Measurements from ENCODE around the gene PHLPP2. TPM values are rescaled to one million over a fixed set of nuclear protein-coding genes. Genes with fewer than 3 reads are reported as not detected.
A peak's percentile ranks its signal among the peaks of the same experiment; 100 is the strongest.
"Not testable (repeated sequence)": the region's sequence is repeated elsewhere in the genome, so short reads cannot be mapped to it uniquely, and the experiment has no call there.

PHLPP2 gene
- polyA plus RNA-seq, 1 donor: 19.6 TPM

DNA sequence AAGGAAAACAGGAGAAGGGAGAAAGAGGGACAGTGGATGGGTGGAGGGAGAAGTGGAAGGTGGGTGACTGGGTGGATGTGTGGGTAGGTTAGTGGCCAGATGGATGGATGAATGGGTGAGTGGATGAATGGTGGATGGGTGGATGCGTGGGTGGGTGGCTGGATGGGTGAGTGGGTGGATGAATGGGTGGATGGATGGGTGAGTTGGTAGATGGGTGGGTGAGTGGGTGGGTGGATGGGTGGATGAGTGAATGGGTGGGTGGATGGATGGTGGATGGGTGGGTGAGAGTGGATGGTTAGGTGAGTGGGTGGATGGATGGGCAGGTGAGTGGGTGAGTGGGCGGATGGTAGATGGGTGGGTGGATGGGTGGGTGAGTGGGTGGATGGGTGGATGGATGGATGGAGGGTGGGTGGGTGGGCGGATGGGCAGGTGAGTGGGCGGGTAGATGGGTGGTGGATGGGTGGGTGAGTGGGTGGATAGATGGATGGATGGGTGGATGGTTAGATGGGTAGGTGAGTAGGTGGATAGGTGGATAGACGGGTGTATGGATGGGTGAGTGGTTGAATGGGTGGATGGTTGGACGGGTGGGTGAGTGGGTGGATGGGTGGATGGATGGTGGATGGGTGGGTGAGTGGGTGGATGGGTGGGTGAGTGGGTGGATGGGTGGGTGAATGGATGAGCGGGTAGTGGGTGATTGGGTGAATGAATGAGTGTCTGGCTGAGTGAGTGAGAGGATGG is 99.2 kb downstream of the PHLPP2 start:
- Histone ChIP-seq H3K4me3 (ENCODE audit: low read length) (peak overlapping the region; percentile 98), H3K9me3 (ENCODE audit: control insufficient read depth, low read depth, low read length) (no peaks in the 10 kb centered on the region), H3K27ac (ENCODE audit: low read length) (no peak overlapping the region), H3K36me3 (ENCODE audit: control insufficient read depth, insufficient read depth, low read length) (peaks cover 18% of the 10 kb centered on the region), H3K27me3 (ENCODE audit: control insufficient read depth, insufficient read depth, low read length) (peaks cover 20% of the 10 kb centered on the region), H3K4me1 (ENCODE audit: control insufficient read depth, insufficient read depth, low read length) (peaks cover 11% of the 10 kb centered on the region)
- no peak for DNase-seq
- 80% methylated on average over 1 of the region's 7 CpGs for WGBS (ENCODE audit: insufficient coverage, low lambda C conversion rate)

GRCh38 chr16:71623597-71623996 is 100.9 kb downstream of the PHLPP2 start:
- no CpG with 5 or more reads among the region's 3 CpGs for WGBS (ENCODE audit: insufficient coverage, low lambda C conversion rate)
- Histone ChIP-seq H3K9me3 (ENCODE audit: control insufficient read depth, low read depth, low read length) (no peaks in the 10 kb centered on the region), H3K27me3 (ENCODE audit: control insufficient read depth, insufficient read depth, low read length) (peaks cover 20% of the 10 kb centered on the region), H3K27ac (ENCODE audit: low read length) (no peak overlapping the region), H3K4me1 (ENCODE audit: control insufficient read depth, insufficient read depth, low read length) (peaks cover 3% of the 10 kb centered on the region), H3K4me3 (ENCODE audit: low read length) (no peak overlapping the region), H3K36me3 (ENCODE audit: control insufficient read depth, insufficient read depth, low read length) (peaks cover 3% of the 10 kb centered on the region)
- no peak for DNase-seq

GRCh38 chr16:71622088-71622487 is 102.4 kb downstream of the PHLPP2 start:
- Histone ChIP-seq H3K9me3 (ENCODE audit: control insufficient read depth, low read depth, low read length) (no peaks in the 10 kb centered on the region), H3K4me3 (ENCODE audit: low read length) (no peak overlapping the region), H3K36me3 (ENCODE audit: control insufficient read depth, insufficient read depth, low read length) (no peaks in the 10 kb centered on the region), H3K4me1 (ENCODE audit: control insufficient read depth, insufficient read depth, low read length) (no peaks in the 10 kb centered on the region), H3K27me3 (ENCODE audit: control insufficient read depth, insufficient read depth, low read length) (peaks cover 14% of the 10 kb centered on the region), H3K27ac (ENCODE audit: low read length) (no peak overlapping the region)
- no peak for DNase-seq

- DNase-seq: no peak
- WGBS (ENCODE audit: insufficient coverage, low lambda C conversion rate): no CpG with 5 or more reads among the region's 4 CpGs
- Histone ChIP-seq H3K4me1 (ENCODE audit: control insufficient read depth, insufficient read depth, low read length) (no peaks in the 10 kb centered on the region), H3K27ac (ENCODE audit: low read length) (no peak overlapping the region), H3K9me3 (ENCODE audit: control insufficient read depth, low read depth, low read length) (no peaks in the 10 kb centered on the region), H3K4me3 (ENCODE audit: low read length) (no peak overlapping the region), H3K27me3 (ENCODE audit: control insufficient read depth, insufficient read depth, low read length) (no peaks in the 10 kb centered on the region), H3K36me3 (ENCODE audit: control insufficient read depth, insufficient read depth, low read length) (no peaks in the 10 kb centered on the region)
Observed at GRCh38 chr16:71618429-71618828, 106.1 kb downstream of the PHLPP2 start.

- WGBS (ENCODE audit: insufficient coverage, low lambda C conversion rate): no CpG with 5 or more reads among the region's 8 CpGs
- H3K4me1 ChIP-seq (ENCODE audit: control insufficient read depth, insufficient read depth, low read length); H3K9me3 ChIP-seq (ENCODE audit: control insufficient read depth, low read depth, low read length); H3K36me3 ChIP-seq (ENCODE audit: control insufficient read depth, insufficient read depth, low read length); H3K27ac ChIP-seq (ENCODE audit: low read length); H3K27me3 ChIP-seq (ENCODE audit: control insufficient read depth, insufficient read depth, low read length); DNase-seq; H3K4me3 ChIP-seq (ENCODE audit: low read length): not testable (repeated sequence)
Observed at GRCh38 chr16:71614956-71615355, 109.5 kb downstream of the PHLPP2 start.

DNA sequence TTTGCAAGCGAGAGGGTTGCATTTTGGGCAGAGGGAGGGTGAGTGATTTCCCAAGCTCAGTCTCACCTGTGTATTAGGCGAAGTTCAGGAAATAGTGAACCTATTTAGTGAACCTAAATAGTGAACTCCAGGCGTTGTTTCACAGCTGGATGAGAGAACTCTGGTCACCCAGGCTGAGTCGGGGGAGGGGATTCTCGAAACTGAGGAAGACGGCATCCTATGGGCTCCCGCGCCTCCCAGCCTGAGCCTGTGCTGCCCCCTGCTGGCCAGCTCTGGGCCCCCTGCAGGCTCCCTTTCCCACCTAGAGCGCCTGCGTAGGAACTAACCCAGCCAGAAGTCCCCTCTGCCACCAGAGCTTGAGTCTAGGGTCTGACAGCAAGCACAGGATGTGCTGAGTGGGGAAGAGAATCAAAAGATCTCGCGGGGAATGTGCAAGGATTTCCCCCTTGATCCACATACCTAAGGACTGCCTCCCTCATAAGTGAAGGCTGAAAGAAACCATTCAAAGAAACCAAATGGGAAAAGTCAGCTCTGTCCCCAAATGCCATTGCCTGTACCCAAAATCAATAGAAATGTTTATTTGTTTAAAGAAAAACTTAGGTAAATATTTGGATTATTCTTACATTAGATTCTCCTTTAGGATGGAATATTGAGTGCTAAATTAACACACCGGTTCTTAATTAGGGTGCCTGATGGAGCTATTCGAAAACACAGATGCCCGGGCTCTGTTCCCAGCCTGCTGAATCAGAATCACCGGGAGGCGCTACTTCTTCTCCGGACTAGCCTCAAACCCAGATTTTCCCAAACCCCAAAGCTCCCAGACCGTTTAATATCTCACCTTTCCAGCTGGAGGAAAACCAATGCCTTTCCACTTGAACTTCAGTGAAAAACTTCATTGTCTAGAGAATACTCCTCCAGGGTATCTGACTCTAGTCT is 113.3 kb downstream of the PHLPP2 start:
- peak; percentile 55 to 62 for DNase-seq
- no peaks in the 10 kb centered on the region for H3K4me1 ChIP-seq (ENCODE audit: control insufficient read depth, insufficient read depth, low read length)
- no peaks in the 10 kb centered on the region for H3K36me3 ChIP-seq (ENCODE audit: control insufficient read depth, insufficient read depth, low read length)
- H3K9me3 ChIP-seq (ENCODE audit: control insufficient read depth, low read depth, low read length): no peaks in the 10 kb centered on the region
- no peaks in the 10 kb centered on the region for H3K27me3 ChIP-seq (ENCODE audit: control insufficient read depth, insufficient read depth, low read length)
- no peak overlapping the region for H3K4me3 ChIP-seq (ENCODE audit: low read length)
- WGBS (ENCODE audit: insufficient coverage, low lambda C conversion rate): no CpG with 5 or more reads among the region's 19 CpGs
- no peak overlapping the region for H3K27ac ChIP-seq (ENCODE audit: low read length)

- WGBS (ENCODE audit: insufficient coverage, low lambda C conversion rate): 93% methylated on average over 2 of the region's 4 CpGs
- Histone ChIP-seq H3K9me3 (ENCODE audit: control insufficient read depth, low read depth, low read length) (no peaks in the 10 kb centered on the region), H3K27me3 (ENCODE audit: control insufficient read depth, insufficient read depth, low read length) (no peaks in the 10 kb centered on the region), H3K4me1 (ENCODE audit: control insufficient read depth, insufficient read depth, low read length) (no peaks in the 10 kb centered on the region), H3K27ac (ENCODE audit: low read length) (no peak overlapping the region), H3K36me3 (ENCODE audit: control insufficient read depth, insufficient read depth, low read length) (no peaks in the 10 kb centered on the region), H3K4me3 (ENCODE audit: low read length) (no peak overlapping the region)
- no peak for DNase-seq
Observed at GRCh38 chr16:71610447-71610846, 114.1 kb downstream of the PHLPP2 start.

- H3K9me3 ChIP-seq (ENCODE audit: control insufficient read depth, low read depth, low read length): no peaks in the 10 kb centered on the region
- H3K4me1 ChIP-seq (ENCODE audit: control insufficient read depth, insufficient read depth, low read length): no peaks in the 10 kb centered on the region
- DNase-seq: no peak
- no peak overlapping the region for H3K27ac ChIP-seq (ENCODE audit: low read length)
- H3K4me3 ChIP-seq (ENCODE audit: low read length): no peak overlapping the region
- no peaks in the 10 kb centered on the region for H3K36me3 ChIP-seq (ENCODE audit: control insufficient read depth, insufficient read depth, low read length)
- H3K27me3 ChIP-seq (ENCODE audit: control insufficient read depth, insufficient read depth, low read length): no peaks in the 10 kb centered on the region
- WGBS (ENCODE audit: insufficient coverage, low lambda C conversion rate): no CpG with 5 or more reads among the region's 2 CpGs
Observed at GRCh38 chr16:71609066-71609465, 115.4 kb downstream of the PHLPP2 start.

DNA sequence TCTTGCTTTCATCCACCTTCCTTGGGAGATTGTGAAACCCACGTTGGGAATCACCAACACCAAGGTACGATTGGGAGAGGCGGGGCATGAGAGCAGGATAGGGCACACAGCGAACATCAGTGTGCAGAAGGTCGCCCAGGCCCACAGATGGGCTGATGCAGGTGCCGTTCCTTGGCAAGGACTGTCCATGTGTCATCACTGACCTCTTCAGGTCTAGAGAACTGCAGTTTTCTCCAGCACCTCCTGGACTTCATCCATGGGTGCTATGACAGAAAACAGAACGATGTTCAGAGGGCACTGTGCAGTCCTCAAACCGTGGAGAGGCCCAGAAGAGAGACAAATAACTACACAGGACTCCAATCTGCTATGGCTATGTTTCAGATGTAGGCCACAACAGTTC is 123.7 kb downstream of the PHLPP2 start:
- no peaks in the 10 kb centered on the region for H3K4me1 ChIP-seq (ENCODE audit: control insufficient read depth, insufficient read depth, low read length)
- H3K27me3 ChIP-seq (ENCODE audit: control insufficient read depth, insufficient read depth, low read length): no peaks in the 10 kb centered on the region
- no CpG with 5 or more reads among the region's 8 CpGs for WGBS (ENCODE audit: insufficient coverage, low lambda C conversion rate)
- no peaks in the 10 kb centered on the region for H3K9me3 ChIP-seq (ENCODE audit: control insufficient read depth, low read depth, low read length)
- no peaks in the 10 kb centered on the region for H3K36me3 ChIP-seq (ENCODE audit: control insufficient read depth, insufficient read depth, low read length)
- no peak for DNase-seq
- H3K4me3 ChIP-seq (ENCODE audit: low read length): no peak overlapping the region
- no peak overlapping the region for H3K27ac ChIP-seq (ENCODE audit: low read length)

- H3K4me1 ChIP-seq (ENCODE audit: control insufficient read depth, insufficient read depth, low read length); H3K27ac ChIP-seq (ENCODE audit: low read length); H3K27me3 ChIP-seq (ENCODE audit: control insufficient read depth, insufficient read depth, low read length); H3K4me3 ChIP-seq (ENCODE audit: low read length); H3K36me3 ChIP-seq (ENCODE audit: control insufficient read depth, insufficient read depth, low read length); DNase-seq; H3K9me3 ChIP-seq (ENCODE audit: control insufficient read depth, low read depth, low read length): not testable (repeated sequence)
- WGBS (ENCODE audit: insufficient coverage, low lambda C conversion rate): 40% methylated on average over 1 of the region's 2 CpGs
Observed at GRCh38 chr16:71598426-71598825, 126.1 kb downstream of the PHLPP2 start.
